Peyer's patch (tissue), 4 donors: Measurements from ENCODE around the gene ZNF837. TPM values are rescaled to one million over a fixed set of nuclear protein-coding genes. Genes with fewer than 3 reads are reported as not detected.

Experiments
- DNase-seq, 3 donors: peaks; one replicate each; pipeline ENCODE4 v3.0.0-alpha.2; 2017 to 2019
- H3K27ac ChIP-seq, 4 donors: fragments of 200-600 bp; sonication (generic); one replicate each; pipeline ENCODE4 v1.5.1; 2016 to 2019
- H3K27me3 ChIP-seq, 2 donors: fragments of 200-600 bp; sonication (generic); one replicate each; pipeline ENCODE4 v1.5.1; 2019
- H3K36me3 ChIP-seq, 3 donors: fragments of 200-600 bp; sonication (generic); one replicate each; pipeline ENCODE4 v1.5.1; 2016 to 2019
- H3K4me1 ChIP-seq, 4 donors: fragments of 200-600 bp; sonication (generic); one replicate each; pipeline ENCODE4 v1.5.1; 2016 to 2019
- H3K4me3 ChIP-seq, 4 donors: fragments of 200-600 bp; sonication (generic); 1 replicate in 3 of 4; 2 replicates in 1 of 4; pipeline ENCODE4 v1.5.1; 2016 to 2019; ENCODE audit warnings: mild to moderate bottlenecking in 1 of 4
- H3K9me3 ChIP-seq, 4 donors: fragments of 200-600 bp; sonication (generic); one replicate each; pipeline ENCODE4 v1.5.1; 2016 to 2019; ENCODE audit warnings: mild to moderate bottlenecking in 1 of 4
- CTCF ChIP-seq, 6 experiments: fragments of 450-650 bp in 4 of 6; fragments of 200-600 bp in 2 of 6; sonication (generic) in 1 of 6; IDR thresholded peaks; one replicate each; pipeline ENCODE4 v1.5.1; 2017 to 2019; ENCODE audit warnings: antibody characterized with exemption in 6 of 6, mild to moderate bottlenecking in 3 of 6, moderate library complexity in 1 of 6
- POLR2A ChIP-seq, 2 donors: fragments of 450-650 bp; IDR thresholded peaks; one replicate each; pipeline ENCODE4 v1.5.1; 2017; ENCODE audit warnings: antibody characterized with exemption in 2 of 2, mild to moderate bottlenecking in 2 of 2, moderate library complexity in 2 of 2
- total RNA-seq, 4 donors: library from RNA; depleted of rRNA; stranded (reverse); fragments of >200 nt; gene quantifications; one replicate each; pipeline ENCODE4 v1.1.0, GENCODE V29; 2016

The ZNF837 gene
- total RNA-seq, 4 donors from 2014 or later: 3.3 to 10.9 (median 7.7) TPM

GRCh38 chr19:58346961-58347929 is 33.6 kb downstream of the ZNF837 start:
- H3K4me3 ChIP-seq: peak overlapping the region; percentile 56 to 71 (median 64)
- no peak for TF ChIP-seq POLR2A (IDR thresholded peaks at IDR 0.05)
- no peak for TF ChIP-seq CTCF (IDR thresholded peaks at IDR 0.05)
- H3K9me3 ChIP-seq: no peaks in the 10 kb centered on the region
- H3K4me1 ChIP-seq: peaks cover 0 to 11% (median 2%) of the 10 kb centered on the region in 4 donors
- DNase-seq: peak; percentile 66 to 88 (median 79)
- no peaks in the 10 kb centered on the region for H3K36me3 ChIP-seq
- H3K27me3 ChIP-seq: no peaks in the 10 kb centered on the region
- peak overlapping the region; percentile 75 to 84 (median 77) for H3K27ac ChIP-seq

GRCh38 chr19:58345558-58345957 is 35.3 kb downstream of the ZNF837 start:
- Histone ChIP-seq H3K9me3 (no peaks in the 10 kb centered on the region), H3K4me3 (no peak overlapping the region), H3K4me1 (peaks cover 0 to 8% (median 2%) of the 10 kb centered on the region in 4 donors), H3K36me3 (no peaks in the 10 kb centered on the region), H3K27me3 (no peaks in the 10 kb centered on the region), H3K27ac (no peak overlapping the region)
- no peak for DNase-seq
- no peak for TF ChIP-seq POLR2A (IDR thresholded peaks at IDR 0.05)
- TF ChIP-seq CTCF (IDR thresholded peaks at IDR 0.05): no peak

- no peak for DNase-seq
- no peaks in the 10 kb centered on the region for H3K9me3 ChIP-seq
- H3K36me3 ChIP-seq: peaks cover 0 to 41% (median 0%) of the 10 kb centered on the region in 3 donors
- no peak for TF ChIP-seq CTCF (IDR thresholded peaks at IDR 0.05)
- TF ChIP-seq POLR2A (IDR thresholded peaks at IDR 0.05): no peak
- no peak overlapping the region for H3K27ac ChIP-seq
- H3K27me3 ChIP-seq: no peaks in the 10 kb centered on the region
- no peaks in the 10 kb centered on the region for H3K4me1 ChIP-seq
- no peak overlapping the region for H3K4me3 ChIP-seq
Measured at GRCh38 chr19:58338825-58339558, 41.8 kb downstream of the ZNF837 start.

- H3K27me3 ChIP-seq: no peaks in the 10 kb centered on the region
- H3K9me3 ChIP-seq: no peaks in the 10 kb centered on the region
- no peak overlapping the region for H3K4me3 ChIP-seq
- DNase-seq: no peak
- TF ChIP-seq POLR2A (IDR thresholded peaks at IDR 0.05) (no peak), CTCF (IDR thresholded peaks at IDR 0.05) (no peak)
- peaks cover 0 to 41% (median 0%) of the 10 kb centered on the region in 3 donors for H3K36me3 ChIP-seq
- H3K4me1 ChIP-seq: no peaks in the 10 kb centered on the region
- no peak overlapping the region for H3K27ac ChIP-seq
Measured at GRCh38 chr19:58338336-58338735, 42.5 kb downstream of the ZNF837 start.

- H3K27ac ChIP-seq: no peak overlapping the region
- no peak for DNase-seq
- H3K27me3 ChIP-seq: no peaks in the 10 kb centered on the region
- H3K4me3 ChIP-seq: no peak overlapping the region
- peaks cover 0 to 41% (median 0%) of the 10 kb centered on the region in 3 donors for H3K36me3 ChIP-seq
- no peaks in the 10 kb centered on the region for H3K9me3 ChIP-seq
- TF ChIP-seq CTCF (IDR thresholded peaks at IDR 0.05) (no peak), POLR2A (IDR thresholded peaks at IDR 0.05) (no peak)
- H3K4me1 ChIP-seq: no peaks in the 10 kb centered on the region
Measured at GRCh38 chr19:58336820-58337219, 44.0 kb downstream of the ZNF837 start.
